Measurements from ENCODE around the gene NINL.

The NINL gene

DNA sequence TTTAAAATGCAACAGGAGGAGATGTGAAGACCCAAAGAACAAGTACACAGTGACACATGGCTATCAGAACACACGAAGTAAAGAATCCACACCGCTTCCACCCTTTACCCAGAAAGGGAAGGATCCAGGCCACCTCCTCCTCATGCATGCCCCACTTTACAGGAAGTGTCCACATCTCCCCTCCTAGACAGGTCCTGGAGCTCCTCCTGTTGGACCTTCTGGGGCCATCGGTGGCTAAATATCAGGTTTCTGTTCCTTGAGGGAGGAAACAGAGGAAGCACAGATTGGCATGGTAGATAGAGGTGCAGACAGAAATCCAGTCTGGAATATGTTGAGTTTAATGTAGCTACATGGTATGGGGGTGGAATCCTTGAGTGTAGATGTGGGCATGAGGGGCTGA is 10.9 kb downstream of the NINL start:
- TF ChIP-seq, protein P1, sequence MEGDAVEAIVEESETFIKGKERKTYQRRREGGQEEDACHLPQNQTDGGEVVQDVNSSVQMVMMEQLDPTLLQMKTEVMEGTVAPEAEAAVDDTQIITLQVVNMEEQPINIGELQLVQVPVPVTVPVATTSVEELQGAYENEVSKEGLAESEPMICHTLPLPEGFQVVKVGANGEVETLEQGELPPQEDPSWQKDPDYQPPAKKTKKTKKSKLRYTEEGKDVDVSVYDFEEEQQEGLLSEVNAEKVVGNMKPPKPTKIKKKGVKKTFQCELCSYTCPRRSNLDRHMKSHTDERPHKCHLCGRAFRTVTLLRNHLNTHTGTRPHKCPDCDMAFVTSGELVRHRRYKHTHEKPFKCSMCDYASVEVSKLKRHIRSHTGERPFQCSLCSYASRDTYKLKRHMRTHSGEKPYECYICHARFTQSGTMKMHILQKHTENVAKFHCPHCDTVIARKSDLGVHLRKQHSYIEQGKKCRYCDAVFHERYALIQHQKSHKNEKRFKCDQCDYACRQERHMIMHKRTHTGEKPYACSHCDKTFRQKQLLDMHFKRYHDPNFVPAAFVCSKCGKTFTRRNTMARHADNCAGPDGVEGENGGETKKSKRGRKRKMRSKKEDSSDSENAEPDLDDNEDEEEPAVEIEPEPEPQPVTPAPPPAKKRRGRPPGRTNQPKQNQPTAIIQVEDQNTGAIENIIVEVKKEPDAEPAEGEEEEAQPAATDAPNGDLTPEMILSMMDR (IDR thresholded peaks at IDR 0.05): no peak
- DNase-seq (ENCODE audit: low spot score): peak; percentile 26
- Histone ChIP-seq H3K4me3 (no peak overlapping the region), H3K27ac (no peak overlapping the region)

- no peak for DNase-seq (ENCODE audit: low spot score)
- TF ChIP-seq, protein P1 (IDR thresholded peaks at IDR 0.05): no peak
- H3K27ac ChIP-seq: no peak overlapping the region
- H3K4me3 ChIP-seq: no peak overlapping the region
Measured at GRCh38 chr20:25573288-25574251, 11.8 kb downstream of the NINL start.

DNA sequence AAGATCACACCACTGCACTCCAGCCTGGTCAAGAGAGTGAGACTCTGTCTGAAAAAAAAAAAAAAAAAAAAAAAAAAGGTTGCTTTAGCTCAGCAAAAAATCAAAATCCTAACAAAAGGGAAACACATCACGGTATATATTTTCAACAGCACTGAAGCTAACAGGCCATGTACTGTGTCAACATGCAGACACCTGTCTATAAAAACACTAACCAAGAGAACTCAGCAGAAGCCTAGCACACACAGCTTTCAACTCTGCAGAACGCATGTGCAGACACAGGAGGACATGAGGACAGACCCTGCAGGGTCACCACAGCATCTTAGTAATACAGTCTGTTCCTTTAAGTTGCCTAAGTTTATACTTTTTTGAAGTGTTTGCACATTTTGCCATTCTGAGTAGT is 13.5 kb downstream of the NINL start:
- Histone ChIP-seq H3K4me3 (no peak overlapping the region), H3K27ac (no peak overlapping the region)
- TF ChIP-seq, protein P1 (IDR thresholded peaks at IDR 0.05): no peak
- DNase-seq (ENCODE audit: low spot score): no peak

DNA sequence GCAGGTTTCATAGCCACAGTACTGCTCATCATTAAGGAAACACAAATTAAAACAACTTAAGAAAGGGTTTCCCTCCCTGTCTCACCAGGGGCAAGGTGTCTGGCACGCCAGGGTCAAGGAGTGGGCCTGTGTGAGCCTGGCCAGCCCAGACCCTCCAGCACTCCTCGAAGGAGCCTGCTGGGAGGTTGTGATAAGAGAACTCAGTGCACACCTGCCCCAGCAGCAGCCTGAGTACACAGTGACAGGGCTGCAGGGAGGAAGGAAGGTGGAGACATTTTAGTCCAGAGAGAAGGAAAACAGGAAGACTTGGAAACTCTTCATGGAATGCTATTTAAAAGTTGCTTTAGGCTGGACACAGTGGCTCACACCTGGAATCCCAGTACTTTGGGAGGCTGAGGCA is 14.1 kb downstream of the NINL start:
- no peak for DNase-seq (ENCODE audit: low spot score)
- no peak overlapping the region for H3K4me3 ChIP-seq
- TF ChIP-seq, protein P1 (IDR thresholded peaks at IDR 0.05): no peak
- H3K27ac ChIP-seq: no peak overlapping the region

DNA sequence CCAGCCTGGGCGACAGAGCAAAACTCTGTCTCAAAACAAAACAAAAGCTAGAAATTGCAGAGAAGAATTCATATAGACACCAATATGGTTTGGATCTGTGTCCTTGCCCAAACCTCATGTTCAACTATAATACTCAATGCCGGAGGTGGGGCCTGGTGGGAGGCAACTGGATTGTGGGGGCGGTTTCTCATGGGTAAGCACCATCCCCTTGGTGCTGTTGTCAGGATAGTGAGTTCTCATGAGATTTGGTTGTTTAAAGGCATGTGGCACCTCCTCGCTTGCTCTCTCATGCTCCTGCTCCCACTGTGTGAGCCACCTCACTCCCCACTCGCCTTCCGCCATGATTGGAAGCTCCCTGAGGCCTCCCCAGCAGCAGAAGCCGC is 15.2 kb downstream of the NINL start:
- no peak overlapping the region for H3K4me3 ChIP-seq
- TF ChIP-seq, protein P1 (IDR thresholded peaks at IDR 0.05): no peak
- H3K27ac ChIP-seq: no peak overlapping the region
- no peak for DNase-seq (ENCODE audit: low spot score)

DNA sequence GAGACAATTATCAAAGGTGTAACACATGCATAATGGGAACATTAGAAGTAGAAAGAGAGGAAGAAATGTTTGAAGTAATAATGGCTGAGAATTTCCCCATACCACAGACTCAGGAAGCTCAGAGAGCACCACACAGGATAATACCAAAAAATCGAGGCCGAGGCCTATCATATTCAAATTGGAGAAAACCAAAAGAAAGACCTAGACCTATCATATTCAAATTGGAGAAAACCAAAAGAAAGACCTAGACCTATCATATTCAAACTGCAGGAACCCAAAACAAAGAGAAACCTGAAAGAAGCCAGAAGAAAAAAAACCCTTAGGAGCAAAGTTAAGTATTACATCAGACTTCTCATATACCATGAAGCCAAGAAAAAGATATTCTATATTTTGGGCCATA is 18.0 kb downstream of the NINL start:
- Histone ChIP-seq H3K27ac (no peak overlapping the region), H3K4me3 (no peak overlapping the region)
- DNase-seq (ENCODE audit: low spot score): no peak
- TF ChIP-seq, protein P1 (IDR thresholded peaks at IDR 0.05): no peak

DNA sequence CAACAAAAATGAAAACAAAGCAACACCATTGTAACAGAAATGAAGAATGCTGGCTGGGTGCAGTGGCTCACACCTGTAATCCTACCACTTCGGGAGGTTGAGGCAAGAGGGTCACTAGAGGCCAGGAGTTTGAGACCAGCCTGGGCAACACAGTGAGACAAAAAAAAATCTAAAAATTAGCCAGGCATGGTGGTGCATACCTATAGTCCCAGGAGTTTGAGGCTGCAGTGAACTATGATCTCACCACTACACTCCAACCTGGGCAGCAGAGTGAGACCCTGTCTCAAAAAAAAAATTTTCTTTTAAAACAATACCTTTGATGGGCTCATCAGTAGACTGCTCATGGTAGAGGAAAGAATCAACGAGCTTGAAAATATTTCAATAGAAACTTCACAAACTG is 18.5 kb downstream of the NINL start:
- TF ChIP-seq, protein P1 (IDR thresholded peaks at IDR 0.05): no peak
- Histone ChIP-seq H3K27ac (no peak overlapping the region), H3K4me3 (no peak overlapping the region)
- no peak for DNase-seq (ENCODE audit: low spot score)

Measured in coronary artery (tissue), 2 donors.